Islet precursor cell (in vitro differentiated cells): ENCODE results near the gene DLST.

Source experiments
- DNase-seq: peaks from one replicate; pipeline ENCODE4 v3.0.0-alpha.2; 2018

The DLST gene

GRCh38 chr14:74861734-74862090, 20.0 kb upstream of the DLST start:
- no peak for DNase-seq

- DNase-seq, result no peak
Measured at GRCh38 chr14:74863274-74863673, 18.4 kb upstream of the DLST start.

GRCh38 chr14:74864198-74864597, 17.5 kb upstream of the DLST start:
- DNase-seq, result no peak

- no peak for DNase-seq
Measured at GRCh38 chr14:74865156-74865555, 16.6 kb upstream of the DLST start.

GRCh38 chr14:74866708-74867389, 14.9 kb upstream of the DLST start:
- DNase-seq, result no peak

- no peak for DNase-seq
Measured at GRCh38 chr14:74867673-74868072, 14.0 kb upstream of the DLST start.

GRCh38 chr14:74868739-74869138, 13.0 kb upstream of the DLST start:
- DNase-seq, result no peak

- DNase-seq, result no peak
Measured at GRCh38 chr14:74871819-74872218, 9.9 kb upstream of the DLST start.

- no peak for DNase-seq
Measured at GRCh38 chr14:74875204-74875603, 6.5 kb upstream of the DLST start.

- DNase-seq, result no peak
Measured at GRCh38 chr14:74875941-74876913, 5.5 kb upstream of the DLST start, which contains the start of gene PROX2. TSS of gene PROX2 (minus strand) at chr14:74876145. CDS start at chr14:74863834, 12,311 bp downstream.

GRCh38 chr14:74879427-74880182, 2.1 kb upstream of the DLST start:
- DNase-seq, result no peak

- no peak for DNase-seq
Measured at GRCh38 chr14:74882103-74882920, 596 bp downstream of the DLST start.

GRCh38 chr14:74886001-74886400, 4.3 kb downstream of the DLST start:
- peak; percentile 83 for DNase-seq

GRCh38 chr14:74888164-74889158, 6.7 kb downstream of the DLST start:
- peak; percentile 74 for DNase-seq

- DNase-seq, result no peak
Measured at GRCh38 chr14:74890262-74890661, 8.5 kb downstream of the DLST start.

GRCh38 chr14:74891870-74892269, 10.2 kb downstream of the DLST start:
- DNase-seq, result no peak

GRCh38 chr14:74892745-74893144, 11.0 kb downstream of the DLST start:
- DNase-seq, result no peak

- DNase-seq, result no peak
Measured at GRCh38 chr14:74893614-74894091, 11.9 kb downstream of the DLST start.

- no peak for DNase-seq
Measured at GRCh38 chr14:74896400-74896799, 14.7 kb downstream of the DLST start.

- no peak for DNase-seq
Measured at GRCh38 chr14:74897642-74898041, 15.9 kb downstream of the DLST start.

GRCh38 chr14:74898083-74898482, 16.4 kb downstream of the DLST start:
- DNase-seq, result no peak
